ENCODE measurements around the gene C5orf24. TPM values are rescaled to one million over a fixed set of nuclear protein-coding genes. Genes with fewer than 3 reads are reported as not detected.
"Not testable (repeated sequence)": the region's sequence is repeated elsewhere in the genome, so short reads cannot be mapped to it uniquely, and the experiment has no call there.

Gene C5orf24
- total and polyA plus RNA-seq, 2 experiments from 2014 or later = 36.4 to 41.2 TPM

GRCh38 chr5:134874831-134875655, 29.3 kb downstream of the C5orf24 start:
- H2AFZ ChIP-seq = peak overlapping the region; percentile 96
- in situ Hi-C loops (cut with MboI) = no loop called here
- no peaks in the 10 kb centered on the region for H3K9me3 ChIP-seq (ENCODE audit: low read depth)
- peaks cover 32% of the 10 kb centered on the region for H3F3A ChIP-seq (ENCODE audit: insufficient read depth)
- peak overlapping the region; percentile 83 for H3K4me3 ChIP-seq
- no peaks in the 10 kb centered on the region for H3K9me2 ChIP-seq (ENCODE audit: insufficient read depth)
- no peaks in the 10 kb centered on the region for H4K20me1 ChIP-seq (ENCODE audit: insufficient read depth)
- H3K4me1 ChIP-seq (ENCODE audit: insufficient read depth) = peaks cover 12% of the 10 kb centered on the region
- peaks cover 48% of the 10 kb centered on the region for H3K79me2 ChIP-seq (ENCODE audit: insufficient read depth)
- H3K27me3 ChIP-seq (replicated peaks; ENCODE audit: insufficient read depth) = no peaks in the 10 kb centered on the region
- WGBS, 2 experiments (ENCODE audit: low coverage in 1 of 2, low lambda C conversion rate in 2 of 2, missing lambda C conversion rate in 2 of 2) = 1% methylated on average over 20 of the region's 20 CpGs
- DNase-seq = peak; percentile 91
- H3K9ac ChIP-seq = peak overlapping the region; percentile 98
- peak overlapping the region; percentile 97 for H3K27ac ChIP-seq
- no peak for TF ChIP-seq EZH2phosphoT487 (IDR thresholded peaks at IDR 0.05; ENCODE audit: insufficient read depth, low read depth)
- TF ChIP-seq EZH2 (IDR thresholded peaks at IDR 0.05; ENCODE audit: insufficient read depth, poor library complexity, severe bottlenecking) = no peak
- no peaks in the 10 kb centered on the region for H3K36me3 ChIP-seq (ENCODE audit: low read depth)
- peak overlapping the region; percentile 80 for H3K4me2 ChIP-seq (ENCODE audit: unreplicated experiment)

- TF ChIP-seq EZH2 (IDR thresholded peaks at IDR 0.05; ENCODE audit: insufficient read depth, poor library complexity, severe bottlenecking) = no peak
- TF ChIP-seq EZH2phosphoT487 (IDR thresholded peaks at IDR 0.05; ENCODE audit: insufficient read depth, low read depth) = no peak
- Histone ChIP-seq H3K9me2 (ENCODE audit: insufficient read depth) (no peaks in the 10 kb centered on the region), H3K4me3 (no peak overlapping the region), H3K9ac (no peak overlapping the region), H3K9me3 (ENCODE audit: low read depth) (no peaks in the 10 kb centered on the region), H3K4me2 (ENCODE audit: unreplicated experiment) (no peak overlapping the region), H2AFZ (no peak overlapping the region), H3F3A (ENCODE audit: insufficient read depth) (peaks cover 32% of the 10 kb centered on the region), H3K27me3 (replicated peaks; ENCODE audit: insufficient read depth) (no peaks in the 10 kb centered on the region), H3K36me3 (ENCODE audit: low read depth) (no peaks in the 10 kb centered on the region), H3K27ac (no peak overlapping the region), H4K20me1 (ENCODE audit: insufficient read depth) (no peaks in the 10 kb centered on the region), H3K79me2 (ENCODE audit: insufficient read depth) (peaks cover 57% of the 10 kb centered on the region), H3K4me1 (ENCODE audit: insufficient read depth) (peaks cover 12% of the 10 kb centered on the region)
- DNase-seq = no peak
- in situ Hi-C loops (cut with MboI) = no loop called here
Observed at GRCh38 chr5:134877159-134877558, 31.4 kb downstream of the C5orf24 start.

GRCh38 chr5:134878403-134878802, 32.6 kb downstream of the C5orf24 start:
- no peak for TF ChIP-seq EZH2 (IDR thresholded peaks at IDR 0.05; ENCODE audit: insufficient read depth, poor library complexity, severe bottlenecking)
- TF ChIP-seq EZH2phosphoT487 (IDR thresholded peaks at IDR 0.05; ENCODE audit: insufficient read depth, low read depth) = no peak
- in situ Hi-C loops (cut with MboI) = no loop called here
- H3K79me2 ChIP-seq (ENCODE audit: insufficient read depth) = peaks cover 66% of the 10 kb centered on the region
- no peak overlapping the region for H2AFZ ChIP-seq
- H3K27ac ChIP-seq = no peak overlapping the region
- H4K20me1 ChIP-seq (ENCODE audit: insufficient read depth) = no peaks in the 10 kb centered on the region
- no peak overlapping the region for H3K4me2 ChIP-seq (ENCODE audit: unreplicated experiment)
- no peak overlapping the region for H3K9ac ChIP-seq
- H3K4me3 ChIP-seq = no peak overlapping the region
- DNase-seq = no peak
- no peaks in the 10 kb centered on the region for H3K36me3 ChIP-seq (ENCODE audit: low read depth)
- peaks cover 12% of the 10 kb centered on the region for H3K4me1 ChIP-seq (ENCODE audit: insufficient read depth)
- H3K27me3 ChIP-seq (replicated peaks; ENCODE audit: insufficient read depth) = no peaks in the 10 kb centered on the region
- peaks cover 26% of the 10 kb centered on the region for H3F3A ChIP-seq (ENCODE audit: insufficient read depth)
- no peaks in the 10 kb centered on the region for H3K9me3 ChIP-seq (ENCODE audit: low read depth)
- no peaks in the 10 kb centered on the region for H3K9me2 ChIP-seq (ENCODE audit: insufficient read depth)
- WGBS, 2 experiments (ENCODE audit: low coverage in 1 of 2, low lambda C conversion rate in 2 of 2, missing lambda C conversion rate in 2 of 2) = 83 to 89% methylated on average over 3 of the region's 3 CpGs

- no peaks in the 10 kb centered on the region for H3K9me3 ChIP-seq (ENCODE audit: low read depth)
- peaks cover 8% of the 10 kb centered on the region; the same call in 1 of the 2 replicates for H3K4me1 ChIP-seq (ENCODE audit: insufficient read depth)
- H3K27ac ChIP-seq = no peak overlapping the region
- no peak overlapping the region for H3K9ac ChIP-seq
- H3F3A ChIP-seq (ENCODE audit: insufficient read depth) = peaks cover 21% of the 10 kb centered on the region
- no peaks in the 10 kb centered on the region for H4K20me1 ChIP-seq (ENCODE audit: insufficient read depth)
- DNase-seq = no peak
- H3K4me3 ChIP-seq = no peak overlapping the region
- H3K36me3 ChIP-seq (ENCODE audit: low read depth) = no peaks in the 10 kb centered on the region
- in situ Hi-C loops (cut with MboI) = no loop called here
- H3K27me3 ChIP-seq (replicated peaks; ENCODE audit: insufficient read depth) = no peaks in the 10 kb centered on the region
- TF ChIP-seq EZH2phosphoT487 (IDR thresholded peaks at IDR 0.05; ENCODE audit: insufficient read depth, low read depth) (no peak), EZH2 (IDR thresholded peaks at IDR 0.05; ENCODE audit: insufficient read depth, poor library complexity, severe bottlenecking) (no peak)
- H3K4me2 ChIP-seq (ENCODE audit: unreplicated experiment) = no peak overlapping the region
- no peak overlapping the region for H2AFZ ChIP-seq
- peaks cover 77% of the 10 kb centered on the region for H3K79me2 ChIP-seq (ENCODE audit: insufficient read depth)
- WGBS, 2 experiments (ENCODE audit: low coverage in 1 of 2, low lambda C conversion rate in 2 of 2, missing lambda C conversion rate in 2 of 2) = 44 to 47% methylated on average over 3 of the region's 3 CpGs
- no peaks in the 10 kb centered on the region for H3K9me2 ChIP-seq (ENCODE audit: insufficient read depth)
Observed at GRCh38 chr5:134879456-134879855, 33.7 kb downstream of the C5orf24 start.

- H3K9me2 ChIP-seq (ENCODE audit: insufficient read depth); H4K20me1 ChIP-seq (ENCODE audit: insufficient read depth); H3K4me2 ChIP-seq (ENCODE audit: unreplicated experiment); DNase-seq; H3K9me3 ChIP-seq (ENCODE audit: low read depth); H3K4me3 ChIP-seq; H3K27me3 ChIP-seq (replicated peaks; ENCODE audit: insufficient read depth); H3F3A ChIP-seq (ENCODE audit: insufficient read depth); H3K36me3 ChIP-seq (ENCODE audit: low read depth); H2AFZ ChIP-seq; H3K4me1 ChIP-seq (ENCODE audit: insufficient read depth); in situ Hi-C loops (cut with MboI); H3K27ac ChIP-seq; H3K9ac ChIP-seq: not testable (repeated sequence)
- peaks cover 85% of the 10 kb centered on the region for H3K79me2 ChIP-seq (ENCODE audit: insufficient read depth)
- WGBS, 2 experiments (ENCODE audit: low coverage in 1 of 2, low lambda C conversion rate in 2 of 2, missing lambda C conversion rate in 2 of 2) = 97 to 100% methylated on average over 2 of the region's 3 CpGs
Observed at GRCh38 chr5:134880937-134881336, 35.2 kb downstream of the C5orf24 start.

GRCh38 chr5:134881711-134882110, 35.9 kb downstream of the C5orf24 start:
- H4K20me1 ChIP-seq (ENCODE audit: insufficient read depth); in situ Hi-C loops (cut with MboI); H3K4me2 ChIP-seq (ENCODE audit: unreplicated experiment): not testable (repeated sequence)

More at GRCh38 chr5:134881711-134882110, 35.9 kb downstream of the C5orf24 start:
- H2AFZ ChIP-seq; H3K27ac ChIP-seq; H3K4me3 ChIP-seq; H3K9me2 ChIP-seq (ENCODE audit: insufficient read depth); H3K9me3 ChIP-seq (ENCODE audit: low read depth); H3F3A ChIP-seq (ENCODE audit: insufficient read depth); H3K27me3 ChIP-seq (replicated peaks; ENCODE audit: insufficient read depth); DNase-seq; H3K9ac ChIP-seq; H3K4me1 ChIP-seq (ENCODE audit: insufficient read depth); H3K36me3 ChIP-seq (ENCODE audit: low read depth): not testable (repeated sequence)
- WGBS, 2 experiments (ENCODE audit: low coverage in 1 of 2, low lambda C conversion rate in 2 of 2, missing lambda C conversion rate in 2 of 2) = 87% methylated on average over 19 of the region's 30 CpGs; no CpG with 5 or more reads in 1 of the 2 experiments
- peaks cover 85% of the 10 kb centered on the region for H3K79me2 ChIP-seq (ENCODE audit: insufficient read depth)
